Liver (tissue), 3 donors: ENCODE results near the gene PIGH.

Experiments used
- JUND ChIP-seq, 2 donors: IDR thresholded peaks; 2 replicates each; pipeline ENCODE4 v1.6.1; 2016; ENCODE audit warnings: antibody characterized with exemption in 2 of 2
- TAF1 ChIP-seq: conservative IDR thresholded peaks from 2 replicates; pipeline ENCODE4 v1.6.1; 2016; ENCODE audit warnings: antibody characterized with exemption, mild to moderate bottlenecking
- TF ChIP-seq, protein P1 (sequence below): fragments of 150-350 bp; IDR thresholded peaks from 2 replicates; pipeline ENCODE4 v1.5.1; 2017; ENCODE audit warnings: improper control_type of control experiment, low read depth, low read length; ENCODE audit not compliant: missing input control
- TF ChIP-seq, protein P2 (sequence below): IDR thresholded peaks from 2 replicates; pipeline ENCODE4 v1.6.1; 2016; ENCODE audit warnings: antibody characterized with exemption
- TF ChIP-seq, protein P3 (sequence below): IDR thresholded peaks from 2 replicates; pipeline ENCODE4 v1.6.1; 2016; ENCODE audit warnings: antibody characterized with exemption, mild to moderate bottlenecking
- TF ChIP-seq, protein P4 (sequence below): IDR thresholded peaks from 2 replicates; pipeline ENCODE4 v1.6.1; 2016; ENCODE audit warnings: antibody characterized with exemption
- donor health status: healthy.
- donor health status: healthy.

DNA sequence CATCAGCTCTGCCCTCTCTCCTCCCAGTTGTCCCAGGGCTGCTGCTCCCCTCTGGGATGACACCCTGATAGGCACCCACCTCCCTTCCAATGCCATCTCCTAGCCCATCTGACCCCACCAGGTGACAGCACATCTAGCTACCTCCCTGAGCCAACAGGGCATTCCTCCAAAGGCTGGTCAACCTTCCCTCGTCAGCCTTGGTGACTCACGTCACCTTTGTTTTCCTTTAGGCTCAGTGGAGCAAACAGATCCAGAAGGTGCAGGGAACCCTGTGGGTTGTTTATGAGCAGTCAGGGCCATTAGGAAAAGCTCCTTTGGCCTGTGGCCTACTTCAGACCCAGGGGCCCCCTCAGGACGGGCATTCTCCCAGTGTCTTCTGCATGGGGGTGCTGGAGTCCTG is 32.4 kb downstream of the PIGH start:
- TF ChIP-seq, protein P1, sequence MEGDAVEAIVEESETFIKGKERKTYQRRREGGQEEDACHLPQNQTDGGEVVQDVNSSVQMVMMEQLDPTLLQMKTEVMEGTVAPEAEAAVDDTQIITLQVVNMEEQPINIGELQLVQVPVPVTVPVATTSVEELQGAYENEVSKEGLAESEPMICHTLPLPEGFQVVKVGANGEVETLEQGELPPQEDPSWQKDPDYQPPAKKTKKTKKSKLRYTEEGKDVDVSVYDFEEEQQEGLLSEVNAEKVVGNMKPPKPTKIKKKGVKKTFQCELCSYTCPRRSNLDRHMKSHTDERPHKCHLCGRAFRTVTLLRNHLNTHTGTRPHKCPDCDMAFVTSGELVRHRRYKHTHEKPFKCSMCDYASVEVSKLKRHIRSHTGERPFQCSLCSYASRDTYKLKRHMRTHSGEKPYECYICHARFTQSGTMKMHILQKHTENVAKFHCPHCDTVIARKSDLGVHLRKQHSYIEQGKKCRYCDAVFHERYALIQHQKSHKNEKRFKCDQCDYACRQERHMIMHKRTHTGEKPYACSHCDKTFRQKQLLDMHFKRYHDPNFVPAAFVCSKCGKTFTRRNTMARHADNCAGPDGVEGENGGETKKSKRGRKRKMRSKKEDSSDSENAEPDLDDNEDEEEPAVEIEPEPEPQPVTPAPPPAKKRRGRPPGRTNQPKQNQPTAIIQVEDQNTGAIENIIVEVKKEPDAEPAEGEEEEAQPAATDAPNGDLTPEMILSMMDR, result no peak
- TF ChIP-seq, protein P2, sequence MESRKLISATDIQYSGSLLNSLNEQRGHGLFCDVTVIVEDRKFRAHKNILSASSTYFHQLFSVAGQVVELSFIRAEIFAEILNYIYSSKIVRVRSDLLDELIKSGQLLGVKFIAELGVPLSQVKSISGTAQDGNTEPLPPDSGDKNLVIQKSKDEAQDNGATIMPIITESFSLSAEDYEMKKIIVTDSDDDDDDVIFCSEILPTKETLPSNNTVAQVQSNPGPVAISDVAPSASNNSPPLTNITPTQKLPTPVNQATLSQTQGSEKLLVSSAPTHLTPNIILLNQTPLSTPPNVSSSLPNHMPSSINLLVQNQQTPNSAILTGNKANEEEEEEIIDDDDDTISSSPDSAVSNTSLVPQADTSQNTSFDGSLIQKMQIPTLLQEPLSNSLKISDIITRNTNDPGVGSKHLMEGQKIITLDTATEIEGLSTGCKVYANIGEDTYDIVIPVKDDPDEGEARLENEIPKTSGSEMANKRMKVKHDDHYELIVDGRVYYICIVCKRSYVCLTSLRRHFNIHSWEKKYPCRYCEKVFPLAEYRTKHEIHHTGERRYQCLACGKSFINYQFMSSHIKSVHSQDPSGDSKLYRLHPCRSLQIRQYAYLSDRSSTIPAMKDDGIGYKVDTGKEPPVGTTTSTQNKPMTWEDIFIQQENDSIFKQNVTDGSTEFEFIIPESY, result no peak
- TF ChIP-seq, protein P3, sequence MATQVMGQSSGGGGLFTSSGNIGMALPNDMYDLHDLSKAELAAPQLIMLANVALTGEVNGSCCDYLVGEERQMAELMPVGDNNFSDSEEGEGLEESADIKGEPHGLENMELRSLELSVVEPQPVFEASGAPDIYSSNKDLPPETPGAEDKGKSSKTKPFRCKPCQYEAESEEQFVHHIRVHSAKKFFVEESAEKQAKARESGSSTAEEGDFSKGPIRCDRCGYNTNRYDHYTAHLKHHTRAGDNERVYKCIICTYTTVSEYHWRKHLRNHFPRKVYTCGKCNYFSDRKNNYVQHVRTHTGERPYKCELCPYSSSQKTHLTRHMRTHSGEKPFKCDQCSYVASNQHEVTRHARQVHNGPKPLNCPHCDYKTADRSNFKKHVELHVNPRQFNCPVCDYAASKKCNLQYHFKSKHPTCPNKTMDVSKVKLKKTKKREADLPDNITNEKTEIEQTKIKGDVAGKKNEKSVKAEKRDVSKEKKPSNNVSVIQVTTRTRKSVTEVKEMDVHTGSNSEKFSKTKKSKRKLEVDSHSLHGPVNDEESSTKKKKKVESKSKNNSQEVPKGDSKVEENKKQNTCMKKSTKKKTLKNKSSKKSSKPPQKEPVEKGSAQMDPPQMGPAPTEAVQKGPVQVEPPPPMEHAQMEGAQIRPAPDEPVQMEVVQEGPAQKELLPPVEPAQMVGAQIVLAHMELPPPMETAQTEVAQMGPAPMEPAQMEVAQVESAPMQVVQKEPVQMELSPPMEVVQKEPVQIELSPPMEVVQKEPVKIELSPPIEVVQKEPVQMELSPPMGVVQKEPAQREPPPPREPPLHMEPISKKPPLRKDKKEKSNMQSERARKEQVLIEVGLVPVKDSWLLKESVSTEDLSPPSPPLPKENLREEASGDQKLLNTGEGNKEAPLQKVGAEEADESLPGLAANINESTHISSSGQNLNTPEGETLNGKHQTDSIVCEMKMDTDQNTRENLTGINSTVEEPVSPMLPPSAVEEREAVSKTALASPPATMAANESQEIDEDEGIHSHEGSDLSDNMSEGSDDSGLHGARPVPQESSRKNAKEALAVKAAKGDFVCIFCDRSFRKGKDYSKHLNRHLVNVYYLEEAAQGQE, result no peak
- no peak for TF ChIP-seq TAF1
- TF ChIP-seq, protein P4, sequence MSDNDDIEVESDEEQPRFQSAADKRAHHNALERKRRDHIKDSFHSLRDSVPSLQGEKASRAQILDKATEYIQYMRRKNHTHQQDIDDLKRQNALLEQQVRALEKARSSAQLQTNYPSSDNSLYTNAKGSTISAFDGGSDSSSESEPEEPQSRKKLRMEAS, result no peak
- TF ChIP-seq JUND (IDR thresholded peaks at IDR 0.05), result no peak
